PC-3 (cell line): ENCODE measurements around the gene ADAMTS17. TPM values are rescaled to one million over a fixed set of nuclear protein-coding genes. Genes with fewer than 3 reads are reported as not detected.

Experiments used
- ATAC-seq: fragments of 200-7000 bp; cut with Tn5 transposase; 2 replicates; pipeline ENCODE4 v1.9.1; 2020; ENCODE audit warnings: mild to moderate bottlenecking, moderate library complexity
- BruUV-seq: library from RNA; stranded (reverse); fragments of 400-500 nt; replicated peaks from 2 replicates; lab custom pipeline; 2021; lab: Mats Ljungman, UMichigan
- CTCF ChIA-PET: fragments of 300-600 bp; sonication (Branson Sonifier 250); formaldehyde crosslinking; loops from one replicate; lab custom pipeline; 2022; ENCODE audit warnings: antibody characterized with exemption; lab: Charles Lee
- POLR2A ChIA-PET: fragments of 300-600 bp; sonication (Branson Sonifier 250); formaldehyde crosslinking; loops from one replicate; lab custom pipeline; 2022; ENCODE audit warnings: antibody characterized with exemption; ENCODE audit not compliant: unreplicated experiment; lab: Charles Lee
- DNase-seq: peaks from one replicate; pipeline ENCODE4 v3.0.0-alpha.2; 2015
- H2AFZ ChIP-seq: fragments of 300-600 bp; sonication (generic); 2 replicates; pipeline ENCODE4 v1.6.0; 2016; ENCODE audit warnings: antibody characterized with exemption, low read length
- H3F3A ChIP-seq: fragments of 300-600 bp; sonication (generic); one replicate; pipeline ENCODE4 v1.6.0; 2017; ENCODE audit warnings: antibody characterized with exemption, low read length, control low read depth, mild to moderate bottlenecking; ENCODE audit not compliant: unreplicated experiment
- H3K27ac ChIP-seq: fragments of 300-600 bp; sonication (generic); 2 replicates; pipeline ENCODE4 v1.5.1; 2016; ENCODE audit warnings: mild to moderate bottlenecking, low read length
- H3K27me3 ChIP-seq: fragments of 300-600 bp; sonication (generic); 2 replicates; pipeline ENCODE4 v1.6.1; 2016; ENCODE audit warnings: low read length, mixed read lengths
- H3K36me3 ChIP-seq: fragments of 300-600 bp; sonication (generic); 2 replicates; pipeline ENCODE4 v1.6.1; 2016; ENCODE audit warnings: low read depth, mixed run types, low read length, mixed read lengths
- H3K4me1 ChIP-seq: fragments of 300-600 bp; sonication (generic); 2 replicates; pipeline ENCODE4 v1.5.1; 2016; ENCODE audit warnings: low read length; ENCODE audit not compliant: insufficient read depth
- H3K4me2 ChIP-seq: fragments of 300-600 bp; sonication (generic); 2 replicates; pipeline ENCODE4 v1.6.0; 2016; ENCODE audit warnings: low read length
- H3K4me3 ChIP-seq: fragments of 300-600 bp; sonication (generic); 2 replicates; pipeline ENCODE4 v1.5.1; 2016; ENCODE audit warnings: mild to moderate bottlenecking, low read length, mixed read lengths
- H3K79me2 ChIP-seq: fragments of 300-600 bp; sonication (generic); 2 replicates; pipeline ENCODE4 v1.6.1; 2017; ENCODE audit warnings: low read length, mixed read lengths
- H3K9ac ChIP-seq: fragments of 300-600 bp; sonication (generic); 2 replicates; pipeline ENCODE4 v1.6.0; 2016; ENCODE audit warnings: mild to moderate bottlenecking, low read length
- H3K9me2 ChIP-seq: fragments of 300-600 bp; sonication (generic); replicated peaks from 2 replicates; pipeline ENCODE4 v1.6.1; 2016; ENCODE audit warnings: mixed run types, low read length, mixed read lengths
- H3K9me3 ChIP-seq: fragments of 300-600 bp; sonication (generic); 2 replicates; pipeline ENCODE4 v1.6.1; 2016; ENCODE audit warnings: low read length, mixed read lengths
- H4K20me1 ChIP-seq: fragments of 300-600 bp; sonication (generic); 2 replicates; pipeline ENCODE4 v1.6.1; 2016; ENCODE audit warnings: low read length, mixed read lengths
- CTCF ChIP-seq: fragments of 300-600 bp; sonication (generic); conservative IDR thresholded peaks from 2 replicates; pipeline ENCODE4 v1.5.1; 2017; ENCODE audit warnings: antibody characterized with exemption, low read depth, mild to moderate bottlenecking, low read length
- EZH2 ChIP-seq: fragments of 300-600 bp; sonication (generic); IDR thresholded peaks from one replicate; pipeline ENCODE4 v1.6.1; 2017; ENCODE audit warnings: antibody characterized with exemption, mild to moderate bottlenecking, low read length; ENCODE audit not compliant: unreplicated experiment
- EZH2phosphoT487 ChIP-seq: fragments of 300-600 bp; sonication (generic); IDR thresholded peaks from 2 replicates; pipeline ENCODE4 v1.6.1; 2018; ENCODE audit warnings: mild to moderate bottlenecking, antibody characterized with exemption, low read length, borderline replicate concordance
- intact Hi-C: fragments of 100-400 bp; cut with micrococcal nuclease; formaldehyde crosslinking; loops from 2 replicates; pipeline ENCODE4 v1.9.0; 2023
- total RNA-seq: library from RNA; depleted of rRNA; stranded (reverse); fragments of >200 nt; gene quantifications from 2 replicates; pipeline ENCODE4 v1.2.3, GENCODE V29; 2014

Gene ADAMTS17
- total RNA-seq, 1 experiment from 2014 or later = 6.9 TPM

GRCh38 chr15:100082761-100083402 lies 258.9 kb downstream of the ADAMTS17 start:
- ChIA-PET CTCF (no interaction called here), POLR2A (no interaction called here)
- no peak overlapping the region for H3K27ac ChIP-seq
- no peaks in the 10 kb centered on the region for H3K79me2 ChIP-seq
- no peak for ATAC-seq
- no peak overlapping the region for H3K4me2 ChIP-seq
- H3K27me3 ChIP-seq = no peaks in the 10 kb centered on the region
- no peaks in the 10 kb centered on the region for H3K9me3 ChIP-seq
- no peaks in the 10 kb centered on the region for H3K9me2 ChIP-seq
- no peaks in the 10 kb centered on the region for H3K36me3 ChIP-seq
- intact Hi-C loops = no loop called here
- H3F3A ChIP-seq = peaks cover 6% of the 10 kb centered on the region
- TF ChIP-seq EZH2phosphoT487 (no peak), EZH2 (no peak)
- no peaks in the 10 kb centered on the region for H4K20me1 ChIP-seq
- H3K4me3 ChIP-seq = no peak overlapping the region
- no peak overlapping the region for H3K9ac ChIP-seq
- no peak for DNase-seq
- no TSS peak for BruUV-seq
- no peak overlapping the region for H2AFZ ChIP-seq
- H3K4me1 ChIP-seq = peaks cover 17% of the 10 kb centered on the region

- H3K4me3 ChIP-seq = no peak overlapping the region
- H3F3A ChIP-seq = peaks cover 6% of the 10 kb centered on the region
- H3K9me3 ChIP-seq = no peaks in the 10 kb centered on the region
- intact Hi-C loops = no loop called here
- no peak overlapping the region for H3K4me2 ChIP-seq
- H3K4me1 ChIP-seq = peaks cover 17% of the 10 kb centered on the region
- TF ChIP-seq EZH2phosphoT487 = no peak
- TF ChIP-seq CTCF = no peak
- TF ChIP-seq EZH2 = no peak
- no peaks in the 10 kb centered on the region for H3K9me2 ChIP-seq
- DNase-seq (no peak), ATAC-seq (no peak)
- no peak overlapping the region for H2AFZ ChIP-seq
- no peak overlapping the region for H3K27ac ChIP-seq
- POLR2A ChIA-PET = no interaction called here
- no peaks in the 10 kb centered on the region for H3K79me2 ChIP-seq
- no peaks in the 10 kb centered on the region for H3K27me3 ChIP-seq
- no peaks in the 10 kb centered on the region for H4K20me1 ChIP-seq
- no TSS peak for BruUV-seq
- H3K36me3 ChIP-seq = no peaks in the 10 kb centered on the region
- CTCF ChIA-PET = no interaction called here
- no peak overlapping the region for H3K9ac ChIP-seq
These were observed 260.3 kb downstream of the ADAMTS17 start for GRCh38 chr15:100081454-100081853.

GRCh38 chr15:100078511-100079220 lies 263.1 kb downstream of the ADAMTS17 start:
- ChIA-PET POLR2A (interaction anchor here (0.7 kb wide), 2 partner anchors 98 to 153 kb away, joined by 6 to 12 read pairs; no protein-coding TSS in a partner anchor), CTCF (no interaction called here)
- BruUV-seq = TSS peak; percentile 38
- Histone ChIP-seq H2AFZ (no peak overlapping the region), H3K4me2 (peak overlapping the region; percentile 60), H3K9ac (no peak overlapping the region), H3F3A (peaks cover 6% of the 10 kb centered on the region), H3K36me3 (no peaks in the 10 kb centered on the region), H3K9me3 (no peaks in the 10 kb centered on the region), H3K4me1 (peaks cover 17% of the 10 kb centered on the region), H3K79me2 (no peaks in the 10 kb centered on the region), H4K20me1 (no peaks in the 10 kb centered on the region), H3K4me3 (peak overlapping the region; percentile 15; the same call in 1 of the 2 replicates), H3K27me3 (no peaks in the 10 kb centered on the region), H3K27ac (peak overlapping the region; percentile 60), H3K9me2 (no peaks in the 10 kb centered on the region)
- TF ChIP-seq CTCF (0 out of 2 replicates have a peak, but pooled peaks have one; percentile 9), EZH2 (no peak)
- intact Hi-C loops = loop anchor here (1.0 kb wide), 1 partner anchor 35 kb away; no protein-coding TSS in a partner anchor
- ATAC-seq (peak; percentile 97), DNase-seq (peak; percentile 81)
